Nephron (organoid): ENCODE results near the gene MED9.

Source experiments
- H3K27ac Mint-ChIP-seq, 3 experiments: 2 replicates each; pipeline ENCODE4 v1.8.0; 2020; ENCODE audit warnings: mixed read lengths in 3 of 3, mild to moderate bottlenecking in 2 of 3, moderate library complexity in 1 of 3
- H3K27me3 Mint-ChIP-seq: 2 replicates; pipeline ENCODE4 v1.8.0; 2021; ENCODE audit warnings: low read depth, mild to moderate bottlenecking, moderate library complexity, mixed read lengths
- H3K36me3 Mint-ChIP-seq: 2 replicates; pipeline ENCODE4 v1.8.0; 2020; ENCODE audit warnings: low read depth, mixed read lengths
- H3K4me1 Mint-ChIP-seq: 2 replicates; pipeline ENCODE4 v1.8.0; 2020; ENCODE audit warnings: mixed read lengths
- H3K4me3 Mint-ChIP-seq, 3 experiments: 2 replicates each; pipeline ENCODE4 v1.8.0; 2020; ENCODE audit warnings: mild to moderate bottlenecking in 3 of 3, mixed read lengths in 3 of 3, moderate library complexity in 2 of 3
- H3K9me3 Mint-ChIP-seq: 2 replicates; pipeline ENCODE4 v1.8.0; 2020; ENCODE audit warnings: mixed read lengths
- CTCF ChIP-seq, 3 experiments: fragments of 200-600 bp; sonication (generic); IDR thresholded peaks; one replicate each; pipeline ENCODE4 v1.5.0; 2021; ENCODE audit warnings: antibody characterized with exemption in 3 of 3; ENCODE audit not compliant: unreplicated experiment in 3 of 3

MED9 gene

DNA sequence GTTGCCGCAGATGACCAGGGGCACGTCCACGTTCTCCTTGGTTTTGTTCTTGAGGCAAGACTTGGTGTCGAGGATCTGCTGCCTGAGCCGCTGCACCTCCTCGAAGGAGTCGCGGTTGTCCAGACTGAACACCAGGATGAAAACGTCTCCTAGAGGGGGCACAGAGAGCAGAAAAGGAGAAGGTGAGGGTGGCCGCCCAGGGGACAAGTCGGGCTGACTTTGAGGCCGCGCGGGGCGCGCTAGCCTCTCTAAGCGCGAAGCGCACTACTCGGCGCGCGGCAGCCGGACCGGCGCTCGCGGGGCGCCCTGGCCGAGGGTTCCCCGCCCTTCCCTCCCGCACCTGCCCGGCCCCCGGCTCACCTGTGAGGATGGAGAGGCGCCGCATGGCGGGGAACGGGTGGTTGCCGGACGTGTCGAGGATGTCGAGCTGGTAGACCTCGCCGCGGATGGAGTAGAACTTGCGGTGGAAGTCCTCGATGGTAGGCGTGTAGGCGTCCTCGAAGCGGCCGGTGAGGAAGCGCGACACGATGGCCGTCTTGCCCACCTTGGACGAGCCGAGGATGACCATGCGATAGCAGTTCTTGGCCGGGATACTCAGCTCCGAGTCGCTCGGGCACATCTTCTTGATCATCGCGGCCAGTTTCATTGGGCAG is 18.9 kb downstream of the MED9 start:
- TF ChIP-seq CTCF (IDR thresholded peaks at IDR 0.05; ENCODE audit: unreplicated experiment in 3 of 3), result no peak
- no peaks in the 10 kb centered on the region for H3K9me3 Mint-ChIP-seq
- H3K36me3 Mint-ChIP-seq, result peaks cover 17% of the 10 kb centered on the region
- peak overlapping the region; percentile 85 to 88 (median 86) for H3K4me3 Mint-ChIP-seq
- peak overlapping the region in 1 of 3 experiments; percentile 1 for H3K27ac Mint-ChIP-seq
- H3K4me1 Mint-ChIP-seq, result peaks cover 24% of the 10 kb centered on the region
- peaks cover 33% of the 10 kb centered on the region for H3K27me3 Mint-ChIP-seq

GRCh38 chr17:17496189-17497064 is 19.6 kb downstream of the MED9 start, which contains the start of gene RASD1:
Gene RASD1 (minus strand): TSS chr17:17496395. CDS start chr17:17496181, 214 bp downstream.
- Mint-ChIP-seq H3K4me3 (peak within 1 kb of the TSS; percentile 85 to 88 (median 86)), H3K27ac (peak within 1 kb of the TSS in 1 of 3 experiments; percentile 1), H3K27me3 (peaks cover 39% of the 10 kb centered on the region), H3K4me1 (peaks cover 19% of the 10 kb centered on the region), H3K9me3 (no peaks in the 10 kb centered on the region), H3K36me3 (peaks cover 17% of the 10 kb centered on the region)
- TF ChIP-seq CTCF (IDR thresholded peaks at IDR 0.05; ENCODE audit: unreplicated experiment in 3 of 3), result peak; percentile 97 to 98 (median 98)

- no peaks in the 10 kb centered on the region for H3K9me3 Mint-ChIP-seq
- peaks cover 40% of the 10 kb centered on the region for H3K27me3 Mint-ChIP-seq
- H3K4me3 Mint-ChIP-seq, result peak overlapping the region; percentile 41 to 70 (median 67)
- peaks cover 9% of the 10 kb centered on the region for H3K36me3 Mint-ChIP-seq
- no peak for TF ChIP-seq CTCF (IDR thresholded peaks at IDR 0.05; ENCODE audit: unreplicated experiment in 3 of 3)
- peaks cover 19% of the 10 kb centered on the region for H3K4me1 Mint-ChIP-seq
- no peak overlapping the region for H3K27ac Mint-ChIP-seq
Observed at GRCh38 chr17:17497065-17497844, 20.5 kb downstream of the MED9 start.

- H3K27me3 Mint-ChIP-seq, result peaks cover 40% of the 10 kb centered on the region
- H3K9me3 Mint-ChIP-seq, result no peaks in the 10 kb centered on the region
- H3K4me1 Mint-ChIP-seq, result peaks cover 19% of the 10 kb centered on the region
- H3K27ac Mint-ChIP-seq, result no peak overlapping the region
- no peak for TF ChIP-seq CTCF (IDR thresholded peaks at IDR 0.05; ENCODE audit: unreplicated experiment in 3 of 3)
- peaks cover 4% of the 10 kb centered on the region for H3K36me3 Mint-ChIP-seq
- H3K4me3 Mint-ChIP-seq, result peak overlapping the region; percentile 19 to 70 (median 67)
Observed at GRCh38 chr17:17497845-17498520, 21.2 kb downstream of the MED9 start.

DNA sequence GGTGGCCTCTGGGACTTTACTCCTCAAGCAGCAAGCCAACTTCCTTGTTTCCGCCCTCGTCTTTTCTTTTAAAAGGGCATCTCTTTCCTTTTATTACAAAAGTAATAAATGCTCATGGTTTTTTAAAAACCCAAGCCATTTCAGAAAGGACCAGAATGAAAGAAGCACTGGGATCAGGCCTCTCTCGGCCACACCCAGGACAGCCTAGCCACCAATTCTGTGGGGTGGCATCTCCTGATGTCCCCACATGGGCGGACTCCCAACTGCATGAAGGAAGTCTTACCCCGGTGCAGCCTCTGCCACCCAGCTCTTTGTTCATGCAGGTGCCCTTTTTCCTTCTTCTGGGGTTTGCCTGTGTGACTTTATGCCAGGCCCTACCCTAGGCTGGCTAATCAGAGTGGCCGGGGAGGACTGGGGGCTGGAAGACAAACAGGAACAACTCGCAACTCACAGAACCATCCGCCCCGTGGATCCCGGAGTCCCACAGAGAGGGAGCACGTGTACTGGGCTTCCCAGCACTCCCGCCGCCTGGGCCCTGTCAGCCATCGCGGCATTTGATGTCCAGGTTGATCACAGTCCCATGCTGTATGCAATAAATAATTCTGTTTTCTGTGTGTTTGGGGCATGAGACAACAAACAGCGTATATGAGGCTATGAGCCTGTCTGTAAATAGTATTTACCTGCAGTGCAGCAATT is 22.0 kb downstream of the MED9 start:
- TF ChIP-seq CTCF (IDR thresholded peaks at IDR 0.05; ENCODE audit: unreplicated experiment in 3 of 3), result no peak
- Mint-ChIP-seq H3K4me3 (peak overlapping the region; percentile 30 to 61 (median 53)), H3K36me3 (no peaks in the 10 kb centered on the region), H3K27ac (no peak overlapping the region), H3K9me3 (no peaks in the 10 kb centered on the region), H3K27me3 (peaks cover 39% of the 10 kb centered on the region), H3K4me1 (peaks cover 20% of the 10 kb centered on the region)
